ENCODE results near the gene NFIA.

DNA sequence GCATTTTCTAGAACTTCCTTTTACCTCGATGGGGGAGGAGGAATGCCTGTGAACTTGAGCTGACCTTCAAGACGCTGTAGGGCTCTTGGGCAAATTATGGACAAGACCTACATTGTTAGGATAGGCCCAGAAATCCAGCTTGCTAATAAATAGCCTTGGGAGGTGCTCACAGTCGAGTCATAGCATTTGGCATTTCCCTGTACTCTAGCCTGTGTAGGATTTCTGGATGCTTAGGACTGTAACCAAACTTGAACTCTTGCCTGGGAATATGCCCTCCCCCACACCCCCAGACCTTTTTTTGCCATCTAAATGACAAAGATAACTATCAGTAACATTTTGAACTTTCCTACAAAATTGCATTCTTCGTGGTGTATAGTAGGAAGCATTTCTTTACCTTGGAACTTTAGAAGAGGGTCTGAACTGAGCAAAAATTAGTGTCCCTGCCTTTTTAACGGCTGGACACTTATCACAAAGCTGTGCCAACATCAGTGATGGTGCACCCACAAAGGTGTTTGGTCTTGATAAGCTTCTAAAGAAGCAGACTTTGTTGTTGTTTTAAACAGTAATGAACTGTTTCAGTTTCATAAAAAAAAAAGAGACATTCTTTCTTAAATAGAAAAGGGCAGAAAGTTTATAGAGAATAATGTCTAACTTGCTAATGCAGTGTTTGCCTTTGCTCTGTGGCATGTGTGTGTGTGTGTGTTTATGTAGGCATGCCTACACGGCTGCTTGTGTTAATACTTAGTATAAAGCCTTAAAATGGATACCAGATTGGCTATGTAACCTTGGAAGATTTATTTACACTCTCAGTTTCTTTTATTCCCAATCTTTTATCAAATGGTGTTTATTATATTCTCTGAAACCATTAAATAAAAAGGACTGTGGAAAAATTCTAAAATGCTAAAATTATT, 88.2 kb downstream of the NFIA start:
- no peak for TF ChIP-seq POLR2A (IDR thresholded peaks at IDR 0.05; ENCODE audit: low read depth, low read length)
- no peak for TF ChIP-seq TAF1 (IDR thresholded peaks at IDR 0.05; ENCODE audit: borderline replicate concordance, low read depth, low read length)
- no peak for TF ChIP-seq POLR2AphosphoS5 (IDR thresholded peaks at IDR 0.05; ENCODE audit: low read depth, low read length)

Data from GM12892 (cell line).